KG1 (cell line): ENCODE measurements around the gene CYP27A1.

Source experiments
- DNase-seq: peaks from one replicate; lab custom pipeline; 2025; lab: John Stamatoyannopoulos, UW

Gene CYP27A1

GRCh38 chr2:218773881-218774280, 8.1 kb upstream of the CYP27A1 start:
- DNase-seq = no peak

GRCh38 chr2:218776488-218776887, 5.5 kb upstream of the CYP27A1 start:
- DNase-seq = no peak

DNA sequence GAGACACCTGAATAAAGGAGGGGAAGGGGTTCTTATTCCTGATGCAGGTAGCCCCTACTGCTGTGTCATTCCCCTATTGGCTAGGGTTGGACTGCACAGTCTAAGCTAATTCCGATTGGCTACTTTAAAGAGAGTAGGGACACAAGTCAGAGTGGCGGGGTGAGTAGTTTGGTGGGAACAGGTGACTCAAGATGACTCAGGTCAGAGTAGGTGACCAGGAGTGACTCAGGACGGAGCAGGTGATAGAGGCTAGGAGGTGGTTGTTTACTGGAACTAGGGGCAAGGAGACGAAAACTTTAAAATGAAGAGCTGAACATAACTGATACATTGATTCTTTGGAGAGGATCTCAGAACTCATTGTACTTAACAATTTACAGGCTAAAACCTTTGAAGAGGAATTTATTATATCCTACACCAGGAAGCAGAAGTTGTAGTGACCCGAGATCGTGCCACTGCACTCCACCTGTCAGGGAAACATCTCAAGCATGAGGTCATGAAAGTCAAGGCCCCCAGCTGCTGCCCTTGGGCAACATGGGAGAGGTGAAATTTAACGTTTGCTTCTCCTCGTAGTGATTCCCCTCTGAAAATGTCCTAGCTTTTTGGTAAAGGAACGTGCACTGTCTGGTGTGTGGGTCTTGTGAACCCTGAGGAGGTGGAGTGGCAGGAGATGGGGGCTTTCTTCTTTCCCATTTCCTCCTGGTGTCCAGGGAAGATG, 4.5 kb upstream of the CYP27A1 start:
- no peak for DNase-seq

- DNase-seq = no peak
These were observed 1.9 kb upstream of the CYP27A1 start for GRCh38 chr2:218780046-218780445.

GRCh38 chr2:218780851-218781690, 876 bp upstream of the CYP27A1 start:
- DNase-seq = no peak

GRCh38 chr2:218782528-218782844, 539 bp downstream of the CYP27A1 start:
- DNase-seq = no peak

DNA sequence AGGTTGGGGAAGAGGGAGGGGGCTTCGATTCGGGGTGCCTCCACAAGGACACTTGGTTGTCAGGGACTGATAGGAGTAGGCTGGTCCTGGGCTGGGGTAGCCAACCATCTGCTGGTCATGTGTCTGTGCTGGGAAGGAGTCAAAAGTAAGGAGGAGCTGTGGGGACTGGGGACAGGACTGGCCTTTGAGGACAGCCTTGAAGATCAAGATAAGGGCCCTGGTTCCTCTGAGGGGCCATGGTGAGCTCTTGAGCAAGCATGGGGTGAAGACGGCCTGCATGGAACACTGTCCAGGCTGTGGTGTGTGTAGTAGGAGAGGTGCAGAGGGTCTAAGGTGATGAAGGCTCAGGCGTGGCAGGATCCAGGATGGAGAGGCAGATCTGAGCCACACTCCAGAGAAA, 1.7 kb downstream of the CYP27A1 start:
- DNase-seq = no peak

GRCh38 chr2:218785103-218785502, 3.2 kb downstream of the CYP27A1 start:
- DNase-seq = no peak

DNA sequence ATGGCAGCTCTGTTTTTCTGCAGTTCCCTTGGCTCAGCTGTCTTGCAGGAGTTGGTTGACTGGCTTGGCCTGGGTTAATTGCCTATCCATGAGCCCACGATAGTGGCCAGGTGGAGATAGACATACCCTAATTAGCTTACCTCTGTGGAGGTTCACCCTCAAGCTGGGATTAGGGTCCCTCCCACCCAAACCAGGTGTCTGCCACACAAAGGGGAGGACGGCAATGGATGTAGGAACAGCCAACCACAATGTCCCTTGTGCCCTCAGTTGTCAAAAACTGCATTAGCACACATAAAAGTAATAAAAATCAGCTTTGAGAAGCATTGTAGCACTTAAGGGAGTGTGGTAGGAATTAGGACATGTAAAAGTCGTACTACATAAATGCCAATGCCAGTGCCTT, 4.2 kb downstream of the CYP27A1 start:
- no peak for DNase-seq

DNA sequence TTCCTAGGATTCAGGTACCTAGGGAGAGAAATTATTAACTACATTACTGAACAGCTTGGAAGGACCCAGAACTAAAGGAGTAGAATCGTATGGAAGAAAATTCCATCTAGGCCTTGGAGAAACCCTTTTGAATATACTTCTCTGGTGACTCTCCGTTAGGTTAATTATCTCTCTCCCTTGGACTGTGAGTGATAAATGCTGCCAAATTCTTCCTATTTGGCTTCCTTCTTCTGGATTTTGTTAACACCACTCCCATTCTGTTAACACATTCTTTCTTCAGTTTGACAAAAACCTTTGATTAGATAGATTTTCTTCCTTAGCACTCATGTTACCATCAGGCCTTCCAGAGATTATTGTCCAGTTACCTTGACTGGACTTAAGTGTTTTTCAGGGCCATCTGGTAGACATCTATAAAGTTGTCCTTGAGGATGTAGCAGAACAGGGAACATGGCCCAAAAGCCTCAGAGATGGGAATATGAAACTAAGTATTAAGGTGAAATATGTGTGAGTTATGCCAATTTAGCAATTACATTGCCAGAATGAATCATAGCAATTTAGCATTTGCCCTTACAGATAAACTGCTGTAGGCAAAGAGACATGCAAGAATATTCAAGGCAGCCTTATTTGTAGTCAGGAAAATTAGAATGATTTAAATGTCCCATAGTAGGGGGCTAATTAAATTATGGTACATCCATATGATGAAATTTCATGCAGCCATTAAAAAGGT, 6.7 kb downstream of the CYP27A1 start:
- DNase-seq = no peak

DNA sequence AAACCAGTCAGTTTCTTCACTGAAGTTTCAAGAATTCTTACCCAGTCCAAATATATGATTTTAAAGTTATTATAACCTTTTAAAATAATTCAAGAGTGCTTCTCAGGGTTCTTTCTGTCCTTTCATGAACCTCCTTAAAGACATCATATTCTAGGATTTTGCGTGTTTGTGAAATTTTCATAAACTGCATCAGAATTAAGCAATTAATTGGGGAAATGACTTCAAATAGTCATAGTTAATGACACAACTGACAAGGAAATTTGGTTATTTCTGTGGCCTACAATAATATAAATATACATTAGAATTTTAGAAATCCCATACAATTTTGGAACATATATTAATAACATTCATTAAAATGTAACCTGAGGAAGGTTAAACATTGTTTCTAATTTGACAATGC, 10.5 kb downstream of the CYP27A1 start:
- DNase-seq = no peak

DNA sequence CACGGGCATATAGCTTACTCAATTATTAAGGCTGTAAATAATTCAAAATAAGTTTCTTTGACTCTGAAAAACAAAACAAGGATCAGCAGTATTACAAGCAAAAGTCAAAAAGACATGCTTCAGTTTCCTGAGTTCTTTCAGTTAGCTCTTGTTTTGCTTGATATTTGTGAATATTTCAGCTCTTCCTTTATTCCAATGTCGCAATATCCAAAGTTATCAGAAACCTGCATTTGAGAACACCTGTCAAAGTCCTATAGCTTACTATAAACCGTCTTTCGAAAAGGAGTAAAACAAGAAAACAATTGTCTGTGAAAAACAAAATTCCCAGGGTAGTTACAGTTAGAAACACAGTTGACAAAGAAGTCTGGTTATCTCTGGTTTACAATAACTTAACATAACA, 14.7 kb downstream of the CYP27A1 start:
- DNase-seq = no peak

DNA sequence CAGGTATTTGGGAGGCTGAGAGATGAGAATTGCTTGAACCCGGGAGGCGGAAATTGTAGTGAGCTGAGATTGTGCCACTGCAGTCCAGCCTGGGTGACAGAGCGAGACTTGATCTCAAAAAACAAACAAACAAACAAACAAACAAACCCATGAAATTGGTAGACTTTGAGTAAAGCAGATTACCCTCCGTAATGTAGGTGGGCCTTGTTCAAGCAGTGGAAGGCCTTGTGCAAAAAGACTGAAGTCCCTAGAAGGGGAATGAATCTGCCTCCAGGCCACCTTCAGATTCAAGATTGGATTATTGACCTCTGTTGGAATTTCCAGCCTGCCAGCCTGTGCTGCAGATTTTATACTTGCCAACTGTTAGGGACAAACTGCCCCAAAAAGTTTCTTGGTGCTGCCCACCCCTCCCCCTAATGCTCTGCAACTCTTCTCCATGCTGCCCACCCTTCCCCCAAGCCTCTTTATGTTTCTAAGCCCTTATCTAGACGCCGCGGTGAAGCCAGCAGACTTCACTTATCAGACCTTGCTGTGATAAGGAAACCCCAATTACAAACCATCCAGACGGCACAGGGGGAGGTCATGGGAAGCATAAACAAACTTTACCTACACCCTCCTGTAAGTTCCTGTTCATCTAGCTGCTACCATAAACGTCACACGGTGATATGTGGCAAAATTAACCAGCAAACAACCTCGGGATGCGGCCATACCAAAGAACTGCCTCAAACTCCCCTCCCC, 17.0 kb downstream of the CYP27A1 start:
- DNase-seq = no peak

GRCh38 chr2:218799990-218800389, 18.0 kb downstream of the CYP27A1 start:
- DNase-seq = no peak

- no peak for DNase-seq
These were observed 20.5 kb downstream of the CYP27A1 start for GRCh38 chr2:218802386-218802994.

DNA sequence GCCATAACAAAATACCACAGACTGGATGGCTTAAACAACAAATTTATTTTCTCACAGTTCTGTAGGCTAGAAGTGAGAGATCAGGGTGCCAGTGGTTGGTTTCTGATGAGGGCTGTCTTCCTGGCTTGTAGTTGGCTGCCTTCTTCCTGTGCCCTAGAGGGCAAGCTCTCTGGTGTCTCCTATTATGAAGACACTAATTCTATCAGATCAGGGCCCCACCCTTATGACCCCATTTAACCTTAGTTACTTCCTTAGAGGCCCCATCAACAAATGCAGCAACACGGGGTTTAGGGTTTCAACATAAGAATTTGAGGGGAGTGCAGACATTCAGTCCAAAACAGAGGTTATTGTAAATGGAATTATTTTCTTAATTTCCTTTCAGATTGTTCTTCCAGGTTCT, 22.9 kb downstream of the CYP27A1 start:
- no peak for DNase-seq

DNA sequence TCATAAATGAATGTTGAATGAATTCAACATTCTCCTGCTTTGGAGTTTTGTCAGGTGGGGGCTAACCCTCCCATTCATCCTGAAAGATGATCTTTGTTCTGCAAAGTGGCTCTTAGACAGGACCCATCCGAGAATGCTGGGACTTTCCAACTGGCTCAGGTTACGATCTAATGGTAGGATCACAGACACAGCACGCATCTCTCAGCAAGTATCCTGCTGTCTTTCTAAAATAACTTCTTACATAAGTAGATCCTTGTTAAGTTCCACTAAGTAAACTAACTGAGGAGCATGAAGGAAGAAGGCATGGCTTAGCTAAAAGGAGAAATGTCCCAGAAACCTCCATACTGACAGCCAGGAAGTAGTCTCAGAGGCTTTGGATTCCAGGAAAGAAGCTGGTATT, 23.7 kb downstream of the CYP27A1 start:
- no peak for DNase-seq

- DNase-seq = no peak
These were observed 24.5 kb downstream of the CYP27A1 start for GRCh38 chr2:218806346-218806978.

DNA sequence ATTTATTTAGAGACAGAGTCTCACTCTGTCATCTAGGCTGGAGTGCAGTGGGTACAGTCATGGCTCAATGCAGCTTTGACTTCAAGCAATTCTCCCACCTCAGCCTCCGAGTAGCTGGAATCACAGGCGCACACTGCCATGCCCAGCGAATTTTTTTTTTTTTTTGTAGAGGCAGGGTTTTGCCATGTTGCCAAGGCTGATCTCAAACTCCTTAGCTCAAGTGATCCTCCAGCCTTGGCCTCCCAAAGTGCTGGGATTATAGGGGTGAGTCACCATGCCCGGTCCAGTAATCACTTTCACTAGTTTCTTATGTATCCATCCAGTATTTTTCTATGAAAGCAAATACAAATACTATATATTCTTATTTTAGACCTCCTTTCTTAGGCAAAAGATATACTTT, 25.7 kb downstream of the CYP27A1 start:
- DNase-seq = no peak

- no peak for DNase-seq
These were observed 27.6 kb downstream of the CYP27A1 start for GRCh38 chr2:218809515-218809914.

DNA sequence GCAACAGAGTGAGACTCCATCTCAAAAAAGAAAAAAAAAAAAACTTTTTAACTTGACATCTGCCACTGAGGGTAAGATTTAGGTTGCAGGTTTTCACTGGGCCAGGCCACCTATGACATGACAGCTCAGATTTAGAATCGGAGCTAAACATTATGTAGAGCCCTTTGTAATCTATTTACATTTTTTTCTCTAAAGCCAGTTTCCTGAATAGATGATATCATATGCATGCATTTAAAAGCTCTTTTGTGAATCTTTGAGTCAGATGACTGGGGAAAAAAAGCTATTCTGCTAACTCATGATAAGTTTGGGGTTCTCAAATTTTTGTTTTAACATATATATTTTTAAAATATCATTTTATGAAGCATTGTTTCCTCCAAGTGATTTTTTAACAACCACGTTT, 28.3 kb downstream of the CYP27A1 start:
- no peak for DNase-seq
